GM21717 (cell line): ENCODE measurements around the gene SSTR5.

ENCODE experiments used
- ATAC-seq: cut with Tn5 transposase; IDR thresholded peaks from one replicate; pipeline ENCODE4 v1.9.1; 2021; ENCODE audit warnings: mild to moderate bottlenecking, moderate library complexity; ENCODE audit not compliant: unreplicated experiment

Gene SSTR5

DNA sequence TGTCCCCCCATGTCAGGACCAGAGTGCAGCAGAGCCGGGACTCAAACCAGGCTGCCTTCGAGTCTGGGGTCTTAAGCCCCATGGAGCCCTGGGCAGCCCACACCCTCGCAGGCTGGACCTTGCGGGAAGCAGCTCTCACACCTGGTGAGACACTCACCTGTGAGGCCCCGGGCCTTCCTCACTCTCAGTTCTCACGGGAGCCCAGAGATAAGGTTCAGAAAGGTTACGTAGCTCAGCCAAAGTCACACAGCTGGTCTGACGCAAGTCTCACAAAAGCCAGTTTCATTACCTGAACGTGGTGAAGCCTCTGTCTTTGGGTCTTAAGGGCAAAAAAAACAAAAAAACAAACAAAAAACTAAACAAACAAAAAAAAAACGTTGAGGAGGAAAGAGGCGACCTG is 32.8 kb upstream of the SSTR5 start:
- no peak for ATAC-seq

DNA sequence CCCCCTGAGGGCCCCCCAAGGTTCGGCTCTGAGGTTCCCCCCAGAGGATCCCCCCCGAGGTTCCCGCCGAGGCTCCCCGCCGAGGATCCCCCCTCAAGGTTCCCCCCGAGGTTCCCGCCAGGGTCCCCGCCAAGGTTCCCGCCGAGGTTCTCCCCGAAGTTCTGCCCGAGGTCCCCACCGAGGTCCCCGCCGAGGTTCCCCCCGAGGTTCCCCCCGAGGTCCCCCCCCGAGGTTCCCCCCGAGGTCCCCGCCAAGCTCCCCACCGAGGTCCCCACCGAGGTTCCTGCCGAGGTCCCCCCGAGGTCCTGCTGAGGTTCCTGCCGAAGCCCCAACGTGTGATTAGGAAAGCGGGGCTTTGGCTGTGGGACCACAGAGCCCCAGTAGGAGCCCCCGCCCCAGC is 32.2 kb upstream of the SSTR5 start:
- ATAC-seq = no peak

DNA sequence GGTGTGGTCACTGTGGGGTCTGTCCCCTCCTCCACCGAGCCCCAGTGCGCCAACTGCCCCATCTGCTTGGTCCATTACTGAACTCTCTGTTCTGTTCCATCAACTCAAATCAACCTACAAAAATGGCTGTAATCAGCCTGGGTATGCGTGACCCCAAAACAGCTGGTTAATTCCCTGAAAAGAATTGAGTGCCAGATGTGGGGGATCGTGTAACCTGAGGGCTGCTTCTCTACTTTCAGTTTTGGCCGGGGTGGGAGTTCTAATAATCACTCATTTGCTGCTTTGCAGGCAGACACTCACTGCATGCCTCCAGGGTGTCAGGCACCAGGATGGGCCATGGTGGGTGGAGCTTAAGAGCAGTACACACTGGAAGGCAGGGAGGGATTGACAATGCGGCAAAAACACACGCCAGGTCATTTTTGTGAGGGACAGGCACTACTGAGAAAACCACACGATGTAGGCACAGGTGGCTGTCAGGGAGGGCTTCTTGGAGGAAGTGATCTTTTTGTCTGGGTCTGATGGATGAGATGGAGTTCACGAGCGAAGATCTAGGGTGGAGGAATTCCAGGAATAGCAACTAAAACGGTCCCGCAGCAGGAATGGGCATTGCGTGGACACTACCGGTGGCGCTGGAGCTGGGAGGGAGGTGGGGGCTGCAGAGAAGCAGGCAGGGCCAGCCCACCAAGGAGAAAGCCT is 30.4 kb upstream of the SSTR5 start:
- ATAC-seq = no peak

DNA sequence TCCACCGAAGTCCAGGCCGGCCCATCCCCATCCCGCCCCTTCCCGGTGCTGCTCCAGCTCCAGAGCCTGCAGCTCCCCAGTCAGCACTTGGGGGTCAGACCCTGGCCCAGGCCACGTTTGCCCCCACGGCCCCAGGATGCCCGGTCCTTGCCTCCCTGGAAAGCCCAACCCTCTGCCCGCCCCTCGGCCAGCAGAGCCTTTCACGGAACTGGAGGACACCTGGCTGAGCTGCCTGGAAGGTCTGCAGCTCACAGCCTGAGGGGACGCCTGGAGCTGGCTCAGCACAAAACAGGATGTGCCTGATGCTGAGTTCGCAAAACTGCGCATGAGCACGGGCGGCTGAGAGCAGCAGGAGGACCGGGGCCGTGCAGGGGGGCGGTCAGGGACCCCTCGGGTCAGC is 29.7 kb upstream of the SSTR5 start:
- no peak for ATAC-seq

DNA sequence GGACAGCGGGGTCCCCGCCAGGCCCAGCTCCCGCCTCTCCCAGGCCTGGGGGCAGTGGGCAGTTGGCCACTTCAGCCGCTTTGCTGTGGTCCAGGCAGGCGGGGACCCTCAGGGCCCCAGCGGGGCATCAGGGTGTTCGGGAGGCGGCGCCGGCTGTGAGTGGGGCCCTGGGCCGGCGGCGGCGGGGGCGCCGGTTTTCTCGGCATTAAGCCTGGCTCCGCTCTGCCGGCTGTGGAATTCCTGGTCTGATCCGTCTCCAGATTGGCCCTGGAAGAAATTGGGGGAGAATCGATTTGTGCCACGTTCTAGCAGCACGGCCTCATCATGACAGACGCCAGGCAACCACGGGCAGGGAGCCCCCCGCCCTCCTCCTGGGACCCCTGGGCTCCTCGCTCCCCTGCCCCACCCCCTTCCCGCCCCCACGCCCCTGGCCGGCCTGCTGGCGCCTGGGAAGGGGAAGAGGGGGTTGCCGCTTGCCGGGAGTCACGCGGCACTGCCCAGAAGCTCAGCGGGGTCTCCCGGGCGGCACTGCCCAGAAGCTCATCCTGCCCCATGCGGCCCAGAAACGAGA is 28.6 kb upstream of the SSTR5 start:
- ATAC-seq = no peak

DNA sequence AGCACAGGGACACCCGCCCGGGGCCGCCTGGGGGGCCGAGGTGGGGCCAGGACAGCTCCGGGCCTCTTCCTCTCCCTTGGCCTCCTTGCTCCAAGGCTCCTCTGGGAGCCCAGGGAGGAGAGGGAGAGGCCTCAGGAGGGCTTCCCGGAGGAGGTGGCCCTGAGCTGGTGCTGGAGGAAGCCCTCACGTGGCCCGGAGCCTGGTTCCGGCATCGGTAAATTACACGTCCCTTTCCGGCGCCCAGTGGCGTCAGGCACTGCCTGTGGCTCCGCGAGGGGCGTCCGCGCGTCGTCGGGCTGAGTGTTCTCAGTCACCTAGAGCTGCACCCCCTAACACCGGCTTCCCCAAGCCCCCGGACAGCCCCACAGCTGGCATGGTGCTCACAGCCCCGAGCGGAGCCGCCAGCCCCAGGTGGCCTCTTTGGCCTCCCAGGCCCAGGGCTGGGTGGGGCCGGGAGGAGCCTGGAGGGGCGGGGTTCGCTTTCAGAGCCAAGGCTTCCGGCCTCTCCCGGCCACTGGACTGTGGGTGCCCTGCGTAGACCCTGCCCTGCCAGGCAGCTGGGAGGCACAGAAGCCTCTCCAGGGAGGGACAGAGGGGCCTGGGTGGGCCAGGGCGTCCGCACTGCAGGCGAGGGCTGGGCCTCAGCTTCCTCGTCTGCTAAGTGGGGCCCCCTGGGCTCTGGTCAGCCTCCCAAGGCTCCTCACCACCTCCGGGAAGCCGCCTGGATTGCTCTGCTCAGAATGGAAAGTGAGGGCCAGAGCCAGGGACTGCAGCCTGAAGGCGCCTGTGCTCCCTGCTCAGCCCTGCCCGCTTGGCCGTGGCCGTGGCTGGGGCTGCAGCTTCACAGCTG is 27.9 kb upstream of the SSTR5 start:
- ATAC-seq = no peak

DNA sequence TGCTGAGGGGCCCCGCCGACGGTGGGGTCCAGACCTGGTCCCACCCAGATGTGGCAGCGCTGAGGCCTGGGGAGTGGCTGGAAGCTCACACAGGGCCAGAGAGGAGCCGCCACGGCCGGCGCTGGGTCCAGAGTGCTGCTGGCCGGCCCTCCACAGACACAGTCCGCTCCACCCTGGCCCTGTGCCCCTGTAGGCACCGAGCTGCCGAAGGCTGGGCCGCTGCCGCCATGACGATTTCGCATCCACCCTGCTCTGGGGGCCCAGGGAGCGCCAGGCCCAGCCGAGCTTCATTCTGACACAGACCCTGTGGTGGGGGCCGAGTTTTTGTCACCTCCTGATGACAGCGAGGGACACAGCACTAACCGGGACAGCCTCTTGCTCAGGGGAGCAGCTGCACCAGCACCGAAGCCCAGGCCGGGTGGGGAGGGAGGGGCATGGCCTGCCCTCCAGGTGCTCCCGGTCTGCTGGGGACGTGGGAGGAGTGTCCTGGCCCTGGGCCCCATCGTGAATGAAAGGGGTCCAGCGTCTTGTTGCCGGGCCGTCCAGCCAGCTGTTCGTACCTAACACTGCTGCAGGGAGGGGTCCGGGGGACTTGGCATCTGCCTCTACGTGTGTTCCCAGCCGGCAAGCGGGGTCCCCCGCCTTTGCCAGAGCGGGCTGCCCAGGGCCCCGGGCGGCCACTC is 27.1 kb upstream of the SSTR5 start:
- no peak for ATAC-seq

DNA sequence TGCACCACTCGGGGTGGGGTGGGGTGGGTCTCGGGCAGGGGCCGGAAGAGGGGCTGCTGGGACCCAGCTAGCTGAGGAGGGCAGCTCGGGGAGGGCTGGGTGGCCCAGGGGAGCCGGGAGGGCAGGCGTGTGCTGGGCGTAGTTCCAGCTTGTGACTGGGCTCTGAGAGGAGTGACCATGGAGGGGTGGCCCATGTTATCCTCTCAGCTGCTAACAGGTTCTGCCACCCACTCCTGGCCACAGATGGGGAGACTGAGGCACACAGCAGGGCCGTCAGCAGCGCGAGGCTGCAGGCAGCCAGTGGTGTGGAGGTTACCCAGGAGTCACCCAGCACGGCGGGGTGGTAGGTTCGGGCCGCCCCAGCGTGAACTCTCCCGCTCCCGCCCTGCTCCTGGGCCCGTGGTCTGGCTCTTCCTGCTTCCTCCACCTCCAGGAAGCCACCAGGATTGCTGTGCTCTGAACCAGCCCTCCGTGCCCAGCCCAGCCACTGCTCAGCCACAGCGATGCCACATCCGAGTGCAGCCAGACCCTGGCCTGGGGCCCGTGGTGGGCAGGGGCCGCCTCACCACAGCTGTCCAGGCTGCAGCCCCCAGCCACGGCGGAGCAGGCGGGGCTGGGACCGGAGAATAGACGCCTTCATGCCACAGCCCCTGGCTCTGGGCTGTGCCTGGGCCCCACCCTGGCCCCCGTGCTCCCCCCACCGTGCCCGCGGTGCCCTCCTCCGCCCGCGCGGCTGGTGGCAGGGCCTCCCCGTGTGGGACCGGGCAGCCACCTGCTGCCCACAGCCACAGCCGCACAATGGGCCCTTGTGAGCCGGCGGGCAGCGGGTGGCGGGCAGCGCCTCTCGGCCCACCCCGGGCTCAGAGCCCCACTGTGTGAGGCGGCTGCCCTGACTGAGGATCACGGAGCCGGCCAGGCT is 26.3 kb upstream of the SSTR5 start:
- no peak for ATAC-seq

DNA sequence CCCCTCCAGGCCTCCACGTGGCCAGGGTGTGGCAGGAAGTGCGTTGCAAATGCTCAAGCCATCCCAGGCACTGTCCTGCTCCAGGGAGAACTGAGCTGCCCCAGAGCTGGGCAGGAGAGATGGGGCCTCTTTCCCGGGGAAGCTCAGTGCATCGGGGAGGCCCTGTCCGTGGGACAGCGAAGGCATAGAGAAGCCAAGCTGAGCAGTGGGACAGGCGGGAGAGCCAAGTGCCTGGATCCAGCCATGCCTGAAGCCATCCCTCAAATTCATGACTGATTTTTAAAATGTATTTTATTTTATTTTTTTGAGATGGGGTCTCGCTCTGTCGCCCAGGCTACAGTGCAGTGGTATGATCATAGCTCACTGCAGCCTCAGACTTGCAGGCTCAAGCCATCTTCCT is 25.4 kb upstream of the SSTR5 start:
- no peak for ATAC-seq

DNA sequence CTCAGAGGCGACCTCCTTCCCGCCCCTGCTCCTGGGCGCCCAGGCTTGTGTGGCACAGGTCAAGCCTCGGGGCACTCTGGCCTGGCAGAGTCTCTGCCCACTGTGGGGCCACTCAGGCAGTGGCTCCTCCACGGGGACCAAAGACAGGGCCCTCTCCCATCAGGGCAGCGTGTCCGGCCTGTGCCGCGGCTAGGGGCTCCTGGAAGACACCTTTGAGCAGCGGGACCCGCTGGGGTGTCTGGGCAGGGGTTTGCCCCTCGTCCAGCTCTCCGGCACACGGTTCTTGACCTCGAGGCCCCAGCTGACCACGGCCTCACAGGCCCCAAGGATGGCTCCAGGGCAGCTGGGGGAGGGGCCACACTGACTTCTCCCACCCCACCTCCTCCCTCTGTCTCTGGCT is 24.7 kb upstream of the SSTR5 start:
- no peak for ATAC-seq

DNA sequence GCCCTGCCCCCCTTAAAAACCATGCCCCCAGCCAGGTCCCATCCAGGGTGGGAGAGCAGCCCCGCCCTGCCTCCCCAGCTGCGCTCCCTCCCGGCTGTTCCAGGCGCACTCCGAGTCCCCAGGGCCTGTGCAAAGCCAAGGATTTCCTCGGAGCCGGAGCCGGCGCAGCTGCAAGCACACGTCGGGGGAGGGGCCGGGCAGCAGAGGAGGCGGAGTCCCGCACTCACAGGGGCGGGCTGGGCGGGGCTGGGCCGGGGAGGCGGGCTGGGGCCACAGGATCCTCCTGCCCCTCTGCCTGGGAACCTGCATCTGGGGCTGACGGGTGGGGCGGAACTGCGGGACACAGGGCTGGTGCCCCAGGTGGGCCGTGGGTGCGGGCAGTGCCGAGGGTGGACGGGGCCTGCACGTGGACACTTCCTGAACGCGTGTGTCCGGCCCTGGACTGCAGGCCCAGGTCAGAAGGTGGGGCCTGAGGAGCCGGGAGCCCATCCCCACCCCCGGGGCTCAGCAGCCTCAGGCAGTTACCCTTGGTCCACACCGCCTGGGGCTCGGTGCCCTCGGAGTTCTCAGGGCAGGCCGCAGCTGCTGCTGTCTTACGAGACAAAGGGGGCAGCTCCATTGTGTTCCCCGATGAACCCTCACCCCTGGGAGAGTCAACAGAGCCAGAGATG is 24.0 kb upstream of the SSTR5 start:
- ATAC-seq = no peak

DNA sequence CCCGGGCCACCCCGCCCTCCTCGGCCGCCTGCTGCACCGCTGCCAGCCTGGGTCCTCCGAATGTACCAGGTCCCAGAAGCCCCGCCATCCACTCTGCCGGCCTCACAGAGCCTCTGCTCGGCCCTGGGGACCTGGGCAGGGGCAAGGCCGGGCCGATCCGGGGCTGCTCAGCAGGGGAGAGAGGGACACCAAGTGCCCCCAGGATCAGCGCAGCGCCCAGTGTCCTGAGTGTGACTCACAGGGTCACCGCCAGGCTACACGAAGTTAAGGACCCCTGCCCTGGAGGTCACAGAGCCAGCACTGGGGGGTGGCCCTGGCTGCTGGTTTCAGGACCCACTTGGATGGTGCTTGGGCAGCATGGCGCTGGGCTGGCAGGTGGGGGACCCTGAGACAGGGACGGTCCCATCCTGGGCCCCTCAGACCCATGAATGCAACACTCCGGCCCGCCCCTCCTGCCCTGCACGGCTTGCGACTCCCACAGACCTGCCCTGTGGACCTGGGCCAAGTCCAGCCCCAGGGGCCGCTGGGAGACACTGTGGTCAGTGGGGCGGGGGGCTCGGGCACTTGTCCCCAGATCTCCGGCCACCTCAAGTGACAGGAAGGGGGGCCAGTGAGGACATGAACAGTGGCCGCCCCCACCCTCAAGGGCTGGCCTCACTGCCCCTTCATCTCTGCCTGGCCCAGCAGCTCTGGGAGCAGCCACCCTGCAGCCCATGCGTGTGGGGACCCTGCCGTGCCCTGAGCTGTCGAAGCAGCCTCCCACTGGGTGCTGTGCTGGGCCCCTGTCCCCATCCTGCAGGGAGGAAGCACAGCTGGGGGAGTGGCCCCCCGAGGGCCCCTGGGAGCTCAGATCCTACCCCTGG is 23.2 kb upstream of the SSTR5 start:
- no peak for ATAC-seq

DNA sequence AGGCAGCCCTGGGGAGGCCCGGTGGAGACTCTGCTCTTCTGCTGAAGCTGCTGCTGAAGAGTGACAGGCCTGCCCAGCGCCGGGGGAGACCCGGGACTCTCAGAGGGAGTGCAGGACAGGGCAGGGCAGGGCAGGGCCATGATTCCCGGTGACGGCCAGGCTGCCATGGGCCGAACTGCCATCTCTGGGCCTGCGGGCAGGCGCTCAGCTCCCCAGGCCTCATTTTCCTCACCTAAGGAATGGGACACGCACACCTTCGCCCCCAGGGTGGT is 22.6 kb upstream of the SSTR5 start:
- ATAC-seq = no peak

DNA sequence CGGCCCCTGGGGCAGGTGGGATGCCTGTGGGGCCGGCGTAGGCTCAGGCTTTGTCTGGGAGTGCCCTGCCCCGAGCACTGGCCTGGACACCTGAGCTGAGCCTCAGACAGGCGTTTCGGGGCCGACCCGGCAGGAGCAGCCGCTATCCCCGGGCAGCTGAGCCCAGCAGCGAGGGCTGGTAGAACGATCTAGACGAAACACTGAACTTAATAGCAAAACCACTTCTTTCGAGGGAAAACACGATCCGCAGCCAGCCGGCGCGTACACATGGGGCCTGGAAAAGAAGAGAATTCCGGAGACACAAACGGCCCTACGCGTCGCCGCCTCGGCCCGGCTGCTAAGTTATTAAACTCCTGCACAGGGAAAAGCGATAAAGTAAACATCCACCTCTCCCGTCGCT is 22.0 kb upstream of the SSTR5 start:
- ATAC-seq = no peak

DNA sequence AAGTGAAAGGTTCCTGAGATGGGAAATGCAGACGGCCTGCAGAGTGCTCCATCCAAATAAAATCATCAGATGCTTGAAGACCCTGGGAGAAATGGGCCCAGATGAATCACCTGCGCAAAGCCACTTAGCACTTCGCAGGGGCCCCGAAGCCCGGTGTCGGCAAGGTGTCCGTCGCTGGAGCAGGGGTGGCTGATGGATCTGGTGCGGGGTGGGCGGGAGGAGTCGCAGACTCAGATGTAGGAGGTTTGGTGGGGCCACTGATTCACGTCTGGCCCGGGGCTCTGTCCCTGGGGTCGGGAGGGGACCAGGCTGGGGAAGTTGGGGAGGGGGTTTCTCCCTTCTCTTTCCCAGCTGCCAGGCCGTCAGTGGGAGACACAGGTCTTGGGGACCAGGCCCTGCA is 21.6 kb upstream of the SSTR5 start:
- ATAC-seq = no peak

DNA sequence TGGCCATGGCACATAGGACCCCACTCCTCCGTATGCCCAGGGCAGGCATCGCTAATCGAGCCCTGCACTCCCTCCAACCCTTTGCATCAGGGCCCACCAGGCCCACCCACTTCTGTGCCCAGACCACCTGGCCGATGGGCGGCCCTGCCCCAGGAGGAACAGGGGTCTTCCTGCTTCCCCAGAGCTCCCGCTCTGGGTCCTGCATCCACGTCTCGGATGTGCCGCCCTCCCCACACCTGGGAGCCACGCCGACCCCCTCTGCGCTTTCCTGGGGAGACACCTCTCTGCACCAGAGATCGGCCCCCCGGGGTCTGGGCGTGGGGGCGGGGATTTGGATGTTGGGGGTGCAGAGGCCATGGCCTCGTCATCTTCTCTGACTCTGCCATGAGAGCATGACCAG is 21.1 kb upstream of the SSTR5 start:
- ATAC-seq = no peak

DNA sequence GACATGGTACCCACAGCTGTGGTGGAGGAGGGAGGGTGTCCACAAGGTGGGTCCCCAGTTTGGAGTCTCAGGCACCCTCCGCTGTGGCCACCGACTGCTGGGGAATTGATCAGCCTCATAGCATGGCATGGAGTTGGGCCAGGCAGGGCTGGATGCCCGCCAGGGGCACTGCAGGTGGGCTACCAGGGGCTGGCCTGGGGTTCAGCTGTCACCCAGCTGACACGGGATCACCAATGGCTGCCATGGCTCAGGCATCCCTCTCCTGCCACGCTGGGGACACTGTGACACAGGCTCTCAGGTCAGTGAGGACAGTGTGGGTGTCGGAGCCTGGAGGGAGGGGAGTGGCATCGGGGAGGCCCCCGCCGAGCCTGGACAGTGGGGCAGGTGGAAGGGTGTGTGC is 19.8 kb upstream of the SSTR5 start:
- no peak for ATAC-seq

DNA sequence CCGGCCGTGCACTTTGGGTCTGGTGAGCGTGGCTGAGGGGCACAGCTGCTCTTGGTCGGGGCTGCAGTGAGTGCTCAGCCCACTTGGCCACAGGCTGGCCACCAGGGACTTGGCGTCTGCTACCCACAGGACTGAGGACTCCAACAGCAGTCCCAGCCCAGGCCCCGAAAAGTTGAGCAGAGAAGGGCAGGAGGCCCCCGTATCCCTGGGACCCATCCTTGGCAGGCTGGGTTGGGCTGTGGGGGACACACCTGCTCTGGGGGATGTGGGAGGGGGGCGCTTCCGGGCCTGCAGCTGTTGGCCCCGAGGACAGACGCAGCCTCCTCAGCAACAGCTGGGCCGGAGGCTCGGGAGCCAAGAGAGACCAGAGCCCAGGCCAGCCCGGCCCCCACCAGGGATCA is 19.4 kb upstream of the SSTR5 start:
- no peak for ATAC-seq

DNA sequence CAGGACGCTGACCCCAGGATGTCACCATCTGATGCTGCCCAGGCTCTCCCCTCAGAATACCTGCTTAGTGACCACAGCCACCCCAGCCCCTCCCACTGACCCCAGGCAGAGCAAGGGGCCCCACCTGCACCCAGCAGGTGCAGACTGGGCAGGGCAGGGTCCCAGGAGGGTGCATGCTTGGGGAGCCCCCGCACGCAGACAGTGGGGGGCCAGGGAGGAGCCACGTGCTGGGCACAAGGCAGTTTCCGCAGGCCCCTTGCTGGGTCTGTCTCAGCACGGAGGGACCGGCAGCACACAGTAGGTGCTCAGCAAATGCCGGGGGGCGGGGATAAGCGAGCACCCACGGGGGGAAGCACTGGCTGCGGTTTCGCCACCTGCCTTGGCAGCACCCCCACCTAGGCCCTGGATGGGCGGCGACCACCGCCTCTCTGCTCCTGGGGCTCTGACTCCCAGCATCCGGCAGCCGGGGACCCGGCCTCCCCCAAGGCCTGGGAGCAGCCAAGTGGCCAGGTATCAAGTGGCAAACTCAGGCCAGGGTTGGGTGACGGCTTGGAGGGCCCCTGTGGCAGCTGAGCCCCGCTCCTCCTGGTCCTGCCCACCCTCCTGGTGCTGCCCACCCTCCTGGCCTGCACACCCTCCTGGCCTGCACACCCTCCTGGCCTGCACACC is 18.7 kb upstream of the SSTR5 start:
- ATAC-seq = no peak
